OCI-LY3 (cell line): Measurements from ENCODE around the gene CACNG4.

ENCODE experiments used
- EZH2phosphoT487 ChIP-seq: fragments of 200-600 bp; shearing (Covaris generic); IDR thresholded peaks from 2 replicates; pipeline ENCODE4 v1.6.1; 2018; ENCODE audit warnings: antibody characterized with exemption, mixed run types, low read depth
- TF ChIP-seq, protein P1 (sequence below): fragments of 200-600, 300-600 bp; sonication (generic); IDR thresholded peaks from 2 replicates; pipeline ENCODE4 v1.5.1; 2014; ENCODE audit warnings: antibody characterized with exemption, low read length, low read depth

DNA sequence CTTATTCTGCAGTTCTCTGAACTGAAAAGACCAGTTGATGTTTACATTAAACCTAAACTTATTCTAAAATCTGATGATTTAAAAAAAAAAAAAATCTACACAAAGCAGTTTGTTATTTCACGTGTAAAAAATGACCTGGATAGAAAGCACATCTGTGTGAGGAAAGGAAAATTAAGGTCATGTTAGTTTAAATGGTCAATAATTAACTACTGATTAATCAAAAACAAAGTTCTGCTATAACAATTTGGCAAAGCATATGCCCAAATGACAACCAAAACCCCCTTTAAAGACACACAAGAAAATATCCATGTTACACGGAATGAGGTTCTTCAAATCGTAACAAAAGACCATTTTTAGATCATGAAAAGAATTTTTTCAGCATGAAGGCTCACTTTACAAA is 110.3 kb downstream of the CACNG4 start:
- TF ChIP-seq, protein P1, sequence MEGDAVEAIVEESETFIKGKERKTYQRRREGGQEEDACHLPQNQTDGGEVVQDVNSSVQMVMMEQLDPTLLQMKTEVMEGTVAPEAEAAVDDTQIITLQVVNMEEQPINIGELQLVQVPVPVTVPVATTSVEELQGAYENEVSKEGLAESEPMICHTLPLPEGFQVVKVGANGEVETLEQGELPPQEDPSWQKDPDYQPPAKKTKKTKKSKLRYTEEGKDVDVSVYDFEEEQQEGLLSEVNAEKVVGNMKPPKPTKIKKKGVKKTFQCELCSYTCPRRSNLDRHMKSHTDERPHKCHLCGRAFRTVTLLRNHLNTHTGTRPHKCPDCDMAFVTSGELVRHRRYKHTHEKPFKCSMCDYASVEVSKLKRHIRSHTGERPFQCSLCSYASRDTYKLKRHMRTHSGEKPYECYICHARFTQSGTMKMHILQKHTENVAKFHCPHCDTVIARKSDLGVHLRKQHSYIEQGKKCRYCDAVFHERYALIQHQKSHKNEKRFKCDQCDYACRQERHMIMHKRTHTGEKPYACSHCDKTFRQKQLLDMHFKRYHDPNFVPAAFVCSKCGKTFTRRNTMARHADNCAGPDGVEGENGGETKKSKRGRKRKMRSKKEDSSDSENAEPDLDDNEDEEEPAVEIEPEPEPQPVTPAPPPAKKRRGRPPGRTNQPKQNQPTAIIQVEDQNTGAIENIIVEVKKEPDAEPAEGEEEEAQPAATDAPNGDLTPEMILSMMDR, result no peak
- TF ChIP-seq EZH2phosphoT487, result no peak
